GM23248 (cell line): ENCODE data around the gene IFNLR1. TPM values are rescaled to one million over a fixed set of nuclear protein-coding genes. Genes with fewer than 3 reads are reported as not detected.
A peak's percentile ranks its signal among the peaks of the same experiment; 100 is the strongest.

Source experiments
- DNase-seq: peaks from one replicate; pipeline ENCODE4 v3.0.0-alpha.2; 2015
- H2AFZ ChIP-seq: fragments of 200-600 bp; sonication (generic); 2 replicates; pipeline ENCODE4 v1.6.1; 2016; ENCODE audit warnings: antibody characterized with exemption
- H3F3A ChIP-seq: fragments of 200-600 bp; sonication (generic); 2 replicates; pipeline ENCODE4 v1.6.1; 2016; ENCODE audit warnings: mild to moderate bottlenecking, antibody characterized with exemption, mixed run types; ENCODE audit not compliant: insufficient read depth
- H3K27ac ChIP-seq: fragments of 200-600 bp; sonication (generic); 2 replicates; pipeline ENCODE4 v1.5.1; 2016; ENCODE audit warnings: mild to moderate bottlenecking
- H3K27me3 ChIP-seq: fragments of 200-600 bp; sonication (generic); replicated peaks from 2 replicates; pipeline ENCODE4 v1.6.1; 2016; ENCODE audit warnings: mild to moderate bottlenecking; ENCODE audit not compliant: insufficient read depth
- H3K36me3 ChIP-seq: fragments of 200-600 bp; sonication (generic); 2 replicates; pipeline ENCODE4 v1.6.1; 2016; ENCODE audit warnings: low read depth, mild to moderate bottlenecking
- H3K4me1 ChIP-seq: fragments of 200-600 bp; sonication (generic); 2 replicates; pipeline ENCODE4 v1.6.1; 2016; ENCODE audit warnings: mild to moderate bottlenecking; ENCODE audit not compliant: insufficient read depth
- H3K4me2 ChIP-seq: fragments of 200-600 bp; sonication (generic); one replicate; pipeline ENCODE4 v1.6.1; 2016; ENCODE audit warnings: mild to moderate bottlenecking; ENCODE audit not compliant: unreplicated experiment
- H3K4me3 ChIP-seq: fragments of 200-600 bp; sonication (generic); 2 replicates; pipeline ENCODE4 v1.5.1; 2016; ENCODE audit warnings: mild to moderate bottlenecking
- H3K79me2 ChIP-seq: fragments of 200-600 bp; sonication (generic); 2 replicates; pipeline ENCODE4 v1.6.1; 2016; ENCODE audit warnings: mild to moderate bottlenecking; ENCODE audit not compliant: insufficient read depth
- H3K9ac ChIP-seq: fragments of 200-600 bp; sonication (generic); 2 replicates; pipeline ENCODE4 v1.6.1; 2016; ENCODE audit warnings: mild to moderate bottlenecking
- H3K9me2 ChIP-seq: fragments of 200-600 bp; sonication (generic); 2 replicates; pipeline ENCODE4 v1.6.1; 2016; ENCODE audit warnings: mixed run types, mild to moderate bottlenecking, moderate library complexity; ENCODE audit not compliant: insufficient read depth
- H3K9me3 ChIP-seq: fragments of 200-600 bp; sonication (generic); one replicate; pipeline ENCODE4 v1.6.1; 2017; ENCODE audit warnings: low read depth
- H4K20me1 ChIP-seq: fragments of 200-600 bp; sonication (generic); 2 replicates; pipeline ENCODE4 v1.6.0; 2016; ENCODE audit not compliant: insufficient read depth
- EZH2 ChIP-seq: fragments of 200-600 bp; sonication (generic); IDR thresholded peaks from 2 replicates; pipeline ENCODE4 v1.6.1; 2018; ENCODE audit warnings: antibody characterized with exemption, mild to moderate bottlenecking; ENCODE audit not compliant: insufficient read depth, poor library complexity, severe bottlenecking
- EZH2phosphoT487 ChIP-seq: fragments of 200-600 bp; sonication (generic); IDR thresholded peaks from 2 replicates; pipeline ENCODE4 v1.6.1; 2018; ENCODE audit warnings: antibody characterized with exemption, moderate library complexity, mild to moderate bottlenecking, low read depth; ENCODE audit not compliant: insufficient read depth
- WGBS, 2 experiments: methylation state at CpG; one replicate each; pipeline ENCODE4 v1.1.6; 2015 to 2017; ENCODE audit warnings: low lambda C conversion rate in 2 of 2, low coverage in 1 of 2; ENCODE audit errors: missing lambda C conversion rate in 2 of 2; 5-methylcytosine and 5-hydroxymethylcytosine counted together
- in situ Hi-C: fragments of 300-500 bp; cut with MboI; formaldehyde crosslinking; loops from 2 replicates; pipeline ENCODE4 v1.15.0; 2020
- polyA plus RNA-seq: library from polyadenylated mRNA; unstranded; fragments of >200 nt; fragmentation: Nextera tagmentation; extraction: Ambion mirVana; gene quantifications from 2 replicates; pipeline ENCODE4 v1.2.1, GENCODE V29; 2016
- total RNA-seq: library from RNA; depleted of rRNA; stranded (reverse); fragments of >200 nt; shearing (Covaris generic); gene quantifications from 2 replicates; pipeline ENCODE4 v1.2.3, GENCODE V29; 2014

IFNLR1 gene
- total and polyA plus RNA-seq, 2 experiments from 2014 or later = not detected

DNA sequence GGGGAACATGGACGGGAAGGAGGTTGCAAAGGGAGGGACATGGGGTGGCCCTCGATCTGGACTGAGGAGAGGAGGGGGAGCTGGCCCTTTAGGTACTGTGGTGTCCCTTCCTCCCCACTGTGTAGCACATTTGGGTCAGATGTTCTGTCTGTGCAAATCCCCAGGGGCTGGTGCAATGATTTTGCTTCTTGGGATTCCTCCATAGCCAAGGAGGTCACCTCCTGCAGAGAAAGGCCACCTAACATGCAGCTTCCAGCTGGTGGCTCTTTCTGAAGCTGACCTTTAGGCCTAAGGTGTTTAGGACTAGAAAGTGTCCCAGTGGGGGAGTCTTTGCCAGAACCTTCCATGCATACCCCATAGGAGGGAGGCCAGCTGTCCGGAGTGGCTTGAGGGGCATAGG, 66.1 kb downstream of the IFNLR1 start:
- H4K20me1 ChIP-seq = no peaks in the 10 kb centered on the region
- TF ChIP-seq EZH2phosphoT487 = no peak
- no peak for TF ChIP-seq EZH2
- H3K9me2 ChIP-seq = no peaks in the 10 kb centered on the region
- H3K27me3 ChIP-seq = no peaks in the 10 kb centered on the region
- no peaks in the 10 kb centered on the region for H3K9me3 ChIP-seq
- H3F3A ChIP-seq = peaks cover 4% of the 10 kb centered on the region; the same call in 1 of the 2 replicates
- H3K27ac ChIP-seq = no peak overlapping the region
- no peak overlapping the region for H3K9ac ChIP-seq
- peaks cover 15% of the 10 kb centered on the region for H3K4me1 ChIP-seq
- no peaks in the 10 kb centered on the region for H3K79me2 ChIP-seq
- no peak overlapping the region for H3K4me3 ChIP-seq
- WGBS, 2 experiments = 48 to 100% methylated on average over 1 to 3 of the region's 3 CpGs
- no peak for DNase-seq
- H3K4me2 ChIP-seq = no peak overlapping the region
- in situ Hi-C loops = no loop called here
- H3K36me3 ChIP-seq = no peaks in the 10 kb centered on the region
- no peak overlapping the region for H2AFZ ChIP-seq

DNA sequence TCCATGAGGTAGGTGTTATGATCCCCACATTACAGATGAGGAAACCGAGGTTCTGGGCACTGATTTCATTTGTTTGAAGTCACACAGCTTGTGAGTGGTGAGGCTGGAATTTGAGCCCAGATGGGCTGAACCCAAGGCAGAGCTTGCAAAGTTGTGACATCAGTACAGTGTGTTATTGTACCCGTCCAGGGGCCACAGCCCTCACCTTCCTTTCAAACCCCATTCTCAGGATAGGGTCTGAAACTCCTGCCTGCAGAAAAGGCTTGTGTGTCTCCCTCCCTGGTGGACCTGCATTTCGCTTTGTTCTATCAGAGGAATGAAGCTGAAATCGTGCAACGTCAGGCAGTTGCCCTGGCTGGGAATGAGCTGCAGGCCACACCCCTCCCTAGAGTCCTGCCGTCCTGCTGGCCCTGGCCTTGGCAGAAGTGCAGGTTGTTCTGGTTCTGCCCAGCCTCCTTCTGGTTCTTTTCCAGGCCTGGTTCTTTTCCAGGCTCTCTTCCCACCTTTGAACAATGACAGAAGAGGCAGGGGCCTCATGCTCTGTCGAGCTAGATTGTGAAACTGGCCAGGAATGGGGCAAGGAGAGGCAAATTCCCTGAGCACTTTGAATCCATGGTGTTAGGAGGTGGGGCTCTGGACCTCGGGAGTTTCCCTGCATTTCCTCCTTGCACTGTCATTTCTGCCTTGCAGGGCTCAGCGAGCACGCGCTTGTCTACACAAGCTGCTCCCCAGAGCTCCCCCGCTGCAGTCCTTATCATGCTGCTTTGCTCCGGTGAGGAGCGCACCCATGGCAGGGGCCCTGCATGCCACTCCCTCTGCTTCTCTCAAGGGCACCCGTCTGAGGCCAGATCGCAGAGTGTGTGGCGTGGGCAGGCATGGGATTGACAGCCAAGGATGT, 67.0 kb downstream of the IFNLR1 start:
- Histone ChIP-seq H3K4me2 (peak overlapping the region; percentile 52), H4K20me1 (no peaks in the 10 kb centered on the region), H3K9me2 (no peaks in the 10 kb centered on the region), H3K27me3 (no peaks in the 10 kb centered on the region), H3K9ac (0 out of 2 replicates have a peak overlapping the region, but pooled peaks have one; percentile 11), H3K4me3 (no peak overlapping the region), H3K79me2 (no peaks in the 10 kb centered on the region), H3K4me1 (peaks cover 15% of the 10 kb centered on the region), H3K27ac (peak overlapping the region; percentile 23; the same call in 1 of the 2 replicates), H3F3A (peaks cover 4% of the 10 kb centered on the region; the same call in 1 of the 2 replicates), H3K36me3 (no peaks in the 10 kb centered on the region), H2AFZ (peak overlapping the region; percentile 54), H3K9me3 (no peaks in the 10 kb centered on the region)
- DNase-seq = peak; percentile 56
- WGBS, 2 experiments = 36 to 38% methylated on average over 17 of the region's 17 CpGs
- TF ChIP-seq EZH2phosphoT487 = no peak
- TF ChIP-seq EZH2 = no peak
- in situ Hi-C loops = no loop called here

DNA sequence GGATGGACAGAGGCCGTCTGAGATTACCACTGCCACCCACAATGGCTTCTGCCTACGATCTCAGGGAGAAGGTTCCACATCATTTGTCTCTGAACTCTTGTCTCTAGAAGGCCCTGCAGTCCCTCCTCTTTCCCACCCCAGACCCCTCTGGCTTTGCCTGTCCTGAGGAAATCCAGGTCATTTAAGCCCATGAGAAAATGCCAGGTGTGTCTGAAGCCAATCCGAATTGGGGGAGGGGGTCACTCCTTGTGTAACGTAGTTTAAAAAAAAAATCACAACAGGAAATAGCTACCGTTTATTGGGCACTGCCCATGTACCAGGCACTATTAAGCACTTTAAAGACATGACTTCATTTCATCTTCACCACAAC, 67.6 kb downstream of the IFNLR1 start:
- Histone ChIP-seq H3K27me3 (no peaks in the 10 kb centered on the region), H3K9me3 (no peaks in the 10 kb centered on the region)
- 84 to 85% methylated on average over 5 of the region's 5 CpGs for WGBS, 2 experiments

DNA sequence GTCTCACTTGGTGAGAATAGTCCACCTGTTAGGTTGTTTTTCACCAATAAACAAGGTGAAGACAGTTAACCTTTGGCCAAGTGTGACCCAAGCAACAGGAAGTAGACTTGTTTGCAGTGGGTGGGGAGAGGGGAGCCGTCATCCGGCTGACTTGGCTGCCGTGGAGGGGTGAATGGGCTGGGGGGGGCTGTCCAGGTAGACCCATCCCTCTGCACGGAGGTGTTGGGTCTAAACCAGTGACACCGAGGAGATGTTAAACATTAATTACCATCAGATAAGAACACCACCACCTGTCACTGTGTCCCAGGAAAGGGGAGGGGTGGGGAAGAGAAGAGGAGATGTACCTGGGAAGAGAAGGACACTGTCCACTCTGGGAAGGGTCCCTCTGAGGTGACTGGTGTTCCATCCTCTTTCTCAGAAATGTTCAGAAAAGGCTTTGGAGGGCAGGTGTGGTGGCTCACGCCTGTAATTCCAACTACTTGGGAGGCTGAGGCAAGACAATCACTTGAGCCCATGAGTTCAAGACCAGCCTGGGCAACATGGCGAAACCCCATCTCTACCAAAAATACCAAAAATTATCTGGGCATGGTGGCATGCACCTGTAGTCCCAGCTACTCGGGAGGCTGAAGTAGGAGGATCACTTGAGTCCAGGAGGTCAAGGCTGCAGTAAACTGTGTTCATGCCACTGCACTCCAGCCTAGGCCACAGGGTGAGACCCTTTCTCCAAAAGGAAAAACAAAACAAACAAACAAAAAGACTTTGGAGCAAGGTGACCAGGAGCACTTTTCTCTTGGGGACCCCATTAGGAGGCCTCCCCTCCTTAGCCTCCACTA, 68.5 kb downstream of the IFNLR1 start:
- TF ChIP-seq EZH2 = no peak
- WGBS, 2 experiments = 87 to 93% methylated on average over 8 of the region's 8 CpGs
- Histone ChIP-seq H3K9me3 (no peaks in the 10 kb centered on the region), H3K27me3 (no peaks in the 10 kb centered on the region), H3K79me2 (no peaks in the 10 kb centered on the region), H3K9me2 (no peaks in the 10 kb centered on the region), H4K20me1 (no peaks in the 10 kb centered on the region), H2AFZ (no peak overlapping the region), H3K9ac (no peak overlapping the region), H3K4me2 (no peak overlapping the region), H3K4me1 (peaks cover 15% of the 10 kb centered on the region), H3K4me3 (no peak overlapping the region), H3K27ac (0 out of 2 replicates have a peak overlapping the region, but pooled peaks have one; percentile 6), H3K36me3 (no peaks in the 10 kb centered on the region), H3F3A (peaks cover 4% of the 10 kb centered on the region; the same call in 1 of the 2 replicates)
- in situ Hi-C loops = no loop called here
- no peak for DNase-seq

More for the DNA sequence above, 67.6 kb downstream of the IFNLR1 start:
- no peaks in the 10 kb centered on the region for H4K20me1 ChIP-seq
- peaks cover 4% of the 10 kb centered on the region; the same call in 1 of the 2 replicates for H3F3A ChIP-seq
- H3K79me2 ChIP-seq = no peaks in the 10 kb centered on the region
- H2AFZ ChIP-seq = no peak overlapping the region
- H3K9me2 ChIP-seq = no peaks in the 10 kb centered on the region
- H3K4me1 ChIP-seq = peaks cover 15% of the 10 kb centered on the region
- H3K4me3 ChIP-seq = no peak overlapping the region
- DNase-seq = no peak
- no peaks in the 10 kb centered on the region for H3K36me3 ChIP-seq
- no peak overlapping the region for H3K9ac ChIP-seq
- H3K4me2 ChIP-seq = peak overlapping the region; percentile 52
- TF ChIP-seq EZH2 (no peak), EZH2phosphoT487 (no peak)
- in situ Hi-C loops = no loop called here
- H3K27ac ChIP-seq = no peak overlapping the region
